ENCODE data around the gene WBP2NL.
"Not testable (repeated sequence)": the region's sequence is repeated elsewhere in the genome, so short reads cannot be mapped to it uniquely, and the experiment has no call there.

Gene WBP2NL

GRCh38 chr22:41998361-41999261 lies at the start of gene WBP2NL:
Gene WBP2NL (plus strand): TSS chr22:41998788. CDS start chr22:41998819, 31 bp downstream.
- DNase-seq (ENCODE audit: low read depth) = peak; percentile 81
- H3K4me3 ChIP-seq (ENCODE audit: low read depth, low read length) = peak within 1 kb of the TSS; percentile 62
- TF ChIP-seq CTCF (conservative IDR thresholded peaks at IDR 0.05; ENCODE audit: low read depth, low read length) = no peak

- DNase-seq (ENCODE audit: low read depth); H3K4me3 ChIP-seq (ENCODE audit: low read depth, low read length): not testable (repeated sequence)
Observed at GRCh38 chr22:41948928-41949296, 49.7 kb upstream of the WBP2NL start.

- no peak for DNase-seq (ENCODE audit: low read depth)
- no peak overlapping the region for H3K4me3 ChIP-seq (ENCODE audit: low read depth, low read length)
- TF ChIP-seq CTCF (conservative IDR thresholded peaks at IDR 0.05; ENCODE audit: low read depth, low read length) = no peak
Observed at GRCh38 chr22:41949297-41949965, 49.2 kb upstream of the WBP2NL start.

- TF ChIP-seq CTCF (conservative IDR thresholded peaks at IDR 0.05; ENCODE audit: low read depth, low read length) = no peak
- H3K4me3 ChIP-seq (ENCODE audit: low read depth, low read length) = no peak within 1 kb of the TSS
- DNase-seq (ENCODE audit: low read depth) = no peak
Observed at GRCh38 chr22:41951898-41952474, 46.6 kb upstream of the WBP2NL start, which contains the start of gene SMIM45. Gene SMIM45 (plus strand): TSS chr22:41952150.

- DNase-seq (ENCODE audit: low read depth) = no peak
- no peak for TF ChIP-seq CTCF (conservative IDR thresholded peaks at IDR 0.05; ENCODE audit: low read depth, low read length)
- no peak overlapping the region for H3K4me3 ChIP-seq (ENCODE audit: low read depth, low read length)
Observed at GRCh38 chr22:41952713-41953112, 45.9 kb upstream of the WBP2NL start.

- no peak for TF ChIP-seq CTCF (conservative IDR thresholded peaks at IDR 0.05; ENCODE audit: low read depth, low read length)
- peak overlapping the region; percentile 24 for H3K4me3 ChIP-seq (ENCODE audit: low read depth, low read length)
- DNase-seq (ENCODE audit: low read depth) = no peak
Observed at GRCh38 chr22:41957941-41958556, 40.5 kb upstream of the WBP2NL start.
